HL-60 (cell line): ENCODE measurements around the gene SLC22A3.

Experiments used
- POLR2AphosphoS5 ChIP-seq: IDR thresholded peaks from 2 replicates; pipeline ENCODE4 v1.6.1; 2012; ENCODE audit warnings: low read depth
- SPI1 ChIP-seq: IDR thresholded peaks from 2 replicates; pipeline ENCODE4 v1.6.1; 2012; ENCODE audit warnings: low read depth, mild to moderate bottlenecking, borderline replicate concordance
- TF ChIP-seq, protein P1 (sequence below): IDR thresholded peaks from one replicate; pipeline ENCODE4 v1.5.1; 2011; ENCODE audit warnings: low read length, control low read depth, inconsistent platforms; ENCODE audit not compliant: insufficient read depth
- TF ChIP-seq, protein P2 (sequence below): IDR thresholded peaks from 2 replicates; pipeline ENCODE4 v1.6.1; 2012; ENCODE audit warnings: low read depth; ENCODE audit not compliant: insufficient replicate concordance

DNA sequence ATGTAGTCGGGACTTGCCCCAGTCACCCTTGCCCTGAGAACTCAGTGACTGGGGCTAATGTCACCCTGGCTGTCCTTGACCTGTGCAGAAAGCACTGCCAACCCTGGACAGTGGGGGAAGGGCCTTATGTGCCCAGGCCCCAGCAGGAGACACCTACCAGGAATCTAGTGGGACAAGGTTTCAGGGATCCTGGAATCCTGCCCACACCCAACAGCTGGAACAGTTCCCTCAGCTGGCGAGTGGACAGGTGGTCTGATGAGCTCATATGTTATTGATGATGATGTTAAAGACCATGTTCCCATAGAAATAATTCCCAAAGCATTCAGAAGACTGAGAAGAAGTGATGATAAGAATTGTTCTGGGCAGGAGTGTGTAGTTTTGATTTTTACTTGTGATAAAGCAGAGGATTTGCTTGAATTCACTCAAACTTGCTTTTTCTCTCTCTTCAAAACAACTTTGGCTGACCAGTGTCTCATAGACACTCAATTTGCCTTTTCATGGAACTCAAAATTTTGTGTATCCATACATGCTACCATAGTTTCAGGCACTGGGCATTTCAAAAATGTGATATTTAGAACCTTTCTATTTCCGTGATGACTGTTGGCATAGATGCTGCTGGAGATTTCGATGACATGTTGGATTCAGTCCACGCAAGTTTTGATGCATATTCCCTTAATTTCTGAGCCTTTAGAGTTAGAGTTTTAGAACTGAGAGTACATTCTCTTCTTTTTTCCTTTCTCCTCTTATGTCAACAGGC lies 79.3 kb downstream of the SLC22A3 start:
- TF ChIP-seq, protein P1, sequence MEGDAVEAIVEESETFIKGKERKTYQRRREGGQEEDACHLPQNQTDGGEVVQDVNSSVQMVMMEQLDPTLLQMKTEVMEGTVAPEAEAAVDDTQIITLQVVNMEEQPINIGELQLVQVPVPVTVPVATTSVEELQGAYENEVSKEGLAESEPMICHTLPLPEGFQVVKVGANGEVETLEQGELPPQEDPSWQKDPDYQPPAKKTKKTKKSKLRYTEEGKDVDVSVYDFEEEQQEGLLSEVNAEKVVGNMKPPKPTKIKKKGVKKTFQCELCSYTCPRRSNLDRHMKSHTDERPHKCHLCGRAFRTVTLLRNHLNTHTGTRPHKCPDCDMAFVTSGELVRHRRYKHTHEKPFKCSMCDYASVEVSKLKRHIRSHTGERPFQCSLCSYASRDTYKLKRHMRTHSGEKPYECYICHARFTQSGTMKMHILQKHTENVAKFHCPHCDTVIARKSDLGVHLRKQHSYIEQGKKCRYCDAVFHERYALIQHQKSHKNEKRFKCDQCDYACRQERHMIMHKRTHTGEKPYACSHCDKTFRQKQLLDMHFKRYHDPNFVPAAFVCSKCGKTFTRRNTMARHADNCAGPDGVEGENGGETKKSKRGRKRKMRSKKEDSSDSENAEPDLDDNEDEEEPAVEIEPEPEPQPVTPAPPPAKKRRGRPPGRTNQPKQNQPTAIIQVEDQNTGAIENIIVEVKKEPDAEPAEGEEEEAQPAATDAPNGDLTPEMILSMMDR: no peak
- TF ChIP-seq POLR2AphosphoS5 (no peak), SPI1 (no peak)
- TF ChIP-seq, protein P2, sequence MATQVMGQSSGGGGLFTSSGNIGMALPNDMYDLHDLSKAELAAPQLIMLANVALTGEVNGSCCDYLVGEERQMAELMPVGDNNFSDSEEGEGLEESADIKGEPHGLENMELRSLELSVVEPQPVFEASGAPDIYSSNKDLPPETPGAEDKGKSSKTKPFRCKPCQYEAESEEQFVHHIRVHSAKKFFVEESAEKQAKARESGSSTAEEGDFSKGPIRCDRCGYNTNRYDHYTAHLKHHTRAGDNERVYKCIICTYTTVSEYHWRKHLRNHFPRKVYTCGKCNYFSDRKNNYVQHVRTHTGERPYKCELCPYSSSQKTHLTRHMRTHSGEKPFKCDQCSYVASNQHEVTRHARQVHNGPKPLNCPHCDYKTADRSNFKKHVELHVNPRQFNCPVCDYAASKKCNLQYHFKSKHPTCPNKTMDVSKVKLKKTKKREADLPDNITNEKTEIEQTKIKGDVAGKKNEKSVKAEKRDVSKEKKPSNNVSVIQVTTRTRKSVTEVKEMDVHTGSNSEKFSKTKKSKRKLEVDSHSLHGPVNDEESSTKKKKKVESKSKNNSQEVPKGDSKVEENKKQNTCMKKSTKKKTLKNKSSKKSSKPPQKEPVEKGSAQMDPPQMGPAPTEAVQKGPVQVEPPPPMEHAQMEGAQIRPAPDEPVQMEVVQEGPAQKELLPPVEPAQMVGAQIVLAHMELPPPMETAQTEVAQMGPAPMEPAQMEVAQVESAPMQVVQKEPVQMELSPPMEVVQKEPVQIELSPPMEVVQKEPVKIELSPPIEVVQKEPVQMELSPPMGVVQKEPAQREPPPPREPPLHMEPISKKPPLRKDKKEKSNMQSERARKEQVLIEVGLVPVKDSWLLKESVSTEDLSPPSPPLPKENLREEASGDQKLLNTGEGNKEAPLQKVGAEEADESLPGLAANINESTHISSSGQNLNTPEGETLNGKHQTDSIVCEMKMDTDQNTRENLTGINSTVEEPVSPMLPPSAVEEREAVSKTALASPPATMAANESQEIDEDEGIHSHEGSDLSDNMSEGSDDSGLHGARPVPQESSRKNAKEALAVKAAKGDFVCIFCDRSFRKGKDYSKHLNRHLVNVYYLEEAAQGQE: no peak
